ENCODE data around the gene FEM1B.

GRCh38 chr15:68314563-68314962, 37.0 kb downstream of the FEM1B start:
- no peak for TF ChIP-seq GATA3 (IDR thresholded peaks at IDR 0.05; ENCODE audit: low read depth, low read length)
- no peak for TF ChIP-seq GATA2 (IDR thresholded peaks at IDR 0.05; ENCODE audit: low read depth, low read length)
